CD14-positive monocyte (primary cell): Measurements from ENCODE around the gene RHBDL3. TPM values are rescaled to one million over a fixed set of nuclear protein-coding genes. Genes with fewer than 3 reads are reported as not detected.

Experiments
- DNase-seq, 3 donors: peaks; one replicate each; pipeline ENCODE4 v3.0.0-alpha.2; 2011 to 2022
- H2AFZ ChIP-seq: 2 replicates; pipeline ENCODE4 v1.6.0; 2012; ENCODE audit warnings: mild to moderate bottlenecking, low read depth, low read length, inconsistent platforms; ENCODE audit not compliant: insufficient read depth, poor library complexity, severe bottlenecking
- H3K27ac ChIP-seq, 2 donors: 1 replicate in 1 of 2; 2 replicates in 1 of 2; pipeline ENCODE4 v1.5.1; 2012 to 2013; ENCODE audit warnings: low read length in 2 of 2, control low read depth in 1 of 2, inconsistent platforms in 1 of 2, low read depth in 1 of 2, mild to moderate bottlenecking in 1 of 2
- H3K27me3 ChIP-seq, 2 donors: one replicate each; pipeline versions ENCODE4 v1.6.0 to v1.6.1; 2011 to 2013; ENCODE audit warnings: low read length in 2 of 2; ENCODE audit not compliant: control insufficient read depth in 2 of 2, insufficient read depth in 2 of 2
- H3K36me3 ChIP-seq, 2 donors: replicated peaks in 1 of 2; 1 replicate in 1 of 2; 2 replicates in 1 of 2; pipeline versions ENCODE4 v1.5.1 to v1.6.1; 2012 to 2013; ENCODE audit warnings: low read length in 2 of 2, control low read depth in 1 of 2, inconsistent platforms in 1 of 2, mild to moderate bottlenecking in 1 of 2; ENCODE audit not compliant: insufficient read depth in 2 of 2, control insufficient read depth in 1 of 2
- H3K4me1 ChIP-seq, 2 donors: 1 replicate in 1 of 2; 2 replicates in 1 of 2; pipeline versions ENCODE4 v1.5.1 to v1.6.1; 2012 to 2013; ENCODE audit warnings: low read length in 2 of 2, control low read depth in 1 of 2, inconsistent platforms in 1 of 2, mild to moderate bottlenecking in 1 of 2, moderate library complexity in 1 of 2; ENCODE audit not compliant: insufficient read depth in 2 of 2, control insufficient read depth in 1 of 2
- H3K4me2 ChIP-seq: replicated peaks from 2 replicates; pipeline ENCODE3; 2012; ENCODE audit warnings: low read length, moderate library complexity, mild to moderate bottlenecking; ENCODE audit not compliant: poor library complexity, severe bottlenecking; ENCODE audit errors: extremely low read depth
- H3K4me3 ChIP-seq, 3 experiments: fragments of 200-600 bp in 1 of 3; sonication (generic) in 1 of 3; replicated peaks in 1 of 3; 1 replicate in 2 of 3; 2 replicates in 1 of 3; pipeline ENCODE4 v1.5.1; 2011 to 2013; ENCODE audit warnings: low read length in 3 of 3, mild to moderate bottlenecking in 3 of 3, control low read depth in 2 of 3, low read depth in 2 of 3, inconsistent platforms in 1 of 3, moderate library complexity in 1 of 3
- H3K79me2 ChIP-seq: 2 replicates; pipeline ENCODE4 v1.6.0; 2012; ENCODE audit warnings: mild to moderate bottlenecking, control low read depth, inconsistent platforms, low read length, moderate library complexity; ENCODE audit not compliant: insufficient read depth
- H3K9ac ChIP-seq: 2 replicates; pipeline ENCODE4 v1.6.0; 2017; ENCODE audit warnings: low read length, mild to moderate bottlenecking; ENCODE audit not compliant: insufficient read depth, poor library complexity, severe bottlenecking
- H3K9me3 ChIP-seq, 2 donors: replicated peaks in 1 of 2; 1 replicate in 1 of 2; 2 replicates in 1 of 2; pipeline versions ENCODE4 v1.5.1 to v1.6.1; 2012 to 2013; ENCODE audit warnings: low read length in 2 of 2, control low read depth in 1 of 2; ENCODE audit not compliant: control insufficient read depth in 1 of 2, insufficient read depth in 1 of 2
- H4K20me1 ChIP-seq: 2 replicates; pipeline ENCODE4 v1.6.0; 2012; ENCODE audit warnings: mild to moderate bottlenecking, low read length, control low read depth, moderate library complexity; ENCODE audit not compliant: insufficient read depth
- H3K27ac Mint-ChIP-seq, 7 donors: one replicate each; pipeline ENCODE4 v1.8.0; 2020; ENCODE audit warnings: mild to moderate bottlenecking in 7 of 7, mixed read lengths in 7 of 7, moderate library complexity in 6 of 7, inconsistent platforms in 2 of 7
- H3K27me3 Mint-ChIP-seq, 3 donors: one replicate each; pipeline ENCODE4 v1.8.0; 2021 to 2022; ENCODE audit warnings: low read depth in 3 of 3, mild to moderate bottlenecking in 3 of 3, mixed read lengths in 3 of 3, moderate library complexity in 3 of 3, inconsistent platforms in 1 of 3
- H3K36me3 Mint-ChIP-seq, 2 donors: one replicate each; pipeline ENCODE4 v1.8.0; 2020; ENCODE audit warnings: mixed read lengths in 2 of 2, inconsistent platforms in 1 of 2, mild to moderate bottlenecking in 1 of 2
- H3K4me1 Mint-ChIP-seq: one replicate; pipeline ENCODE4 v1.8.0; 2020; ENCODE audit warnings: mild to moderate bottlenecking, mixed read lengths
- H3K4me3 Mint-ChIP-seq, 2 donors: one replicate each; pipeline ENCODE4 v1.8.0; 2020; ENCODE audit warnings: mild to moderate bottlenecking in 2 of 2, mixed read lengths in 2 of 2, moderate library complexity in 1 of 2
- H3K9me3 Mint-ChIP-seq, 7 donors: one replicate each; pipeline ENCODE4 v1.8.0; 2020 to 2022; ENCODE audit warnings: mixed read lengths in 7 of 7, mild to moderate bottlenecking in 6 of 7, moderate library complexity in 6 of 7, inconsistent platforms in 2 of 7
- WGBS: methylation state at CpG from one replicate; pipeline ENCODE4 v1.1.5; 2013; ENCODE audit warnings: missing lambda C conversion rate; ENCODE audit not compliant: insufficient coverage; 5-methylcytosine and 5-hydroxymethylcytosine counted together
- intact Hi-C, 2 donors: fragments of 100-400 bp; cut with micrococcal nuclease; formaldehyde crosslinking; loops; one replicate each; pipeline versions ENCODE4 v1.15.0 to v1.15.1; 2023
- polyA plus RNA-seq, 3 donors: library from polyadenylated mRNA; depleted of rRNA in 1 of 3; unstranded in 2 of 3; stranded (reverse) in 1 of 3; fragments of 300-500 nt in 2 of 3; fragments of >200 nt in 1 of 3; fragmentation: Illumina TruSeq in 2 of 3; gene quantifications; 1 replicate in 2 of 3; 2 replicates in 1 of 3; pipeline ENCODE4 v1.2.3, GENCODE V29; 2012 to 2021
- TF ChIP-seq, protein P1 (sequence below): fragments of 200-600 bp; IDR thresholded peaks from one replicate; pipeline ENCODE4 v1.8.0; 2022; ENCODE audit warnings: antibody characterized with exemption, mild to moderate bottlenecking

Gene RHBDL3
- polyA plus RNA-seq, 3 donors: 0.05 TPM; not detected in 2

DNA sequence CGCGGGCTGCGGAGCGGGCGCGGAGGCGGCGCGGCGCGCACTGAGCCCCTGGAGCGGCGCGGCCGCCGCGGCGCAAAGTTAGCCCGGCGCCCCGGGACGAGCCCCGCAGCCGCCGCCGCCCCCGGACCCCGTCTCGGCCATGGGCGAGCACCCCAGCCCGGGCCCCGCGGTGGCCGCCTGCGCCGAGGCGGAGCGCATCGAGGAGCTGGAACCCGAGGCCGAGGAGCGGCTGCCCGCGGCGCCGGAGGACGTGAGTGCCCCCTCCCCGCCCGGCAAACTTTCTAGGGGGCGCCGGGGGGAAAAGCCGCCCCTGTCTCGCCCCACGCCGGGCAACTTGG lies 388 bp downstream of the RHBDL3 start:
- H3K27me3 ChIP-seq: peaks cover 60 to 86% of the 10 kb centered on the region in 2 donors

DNA sequence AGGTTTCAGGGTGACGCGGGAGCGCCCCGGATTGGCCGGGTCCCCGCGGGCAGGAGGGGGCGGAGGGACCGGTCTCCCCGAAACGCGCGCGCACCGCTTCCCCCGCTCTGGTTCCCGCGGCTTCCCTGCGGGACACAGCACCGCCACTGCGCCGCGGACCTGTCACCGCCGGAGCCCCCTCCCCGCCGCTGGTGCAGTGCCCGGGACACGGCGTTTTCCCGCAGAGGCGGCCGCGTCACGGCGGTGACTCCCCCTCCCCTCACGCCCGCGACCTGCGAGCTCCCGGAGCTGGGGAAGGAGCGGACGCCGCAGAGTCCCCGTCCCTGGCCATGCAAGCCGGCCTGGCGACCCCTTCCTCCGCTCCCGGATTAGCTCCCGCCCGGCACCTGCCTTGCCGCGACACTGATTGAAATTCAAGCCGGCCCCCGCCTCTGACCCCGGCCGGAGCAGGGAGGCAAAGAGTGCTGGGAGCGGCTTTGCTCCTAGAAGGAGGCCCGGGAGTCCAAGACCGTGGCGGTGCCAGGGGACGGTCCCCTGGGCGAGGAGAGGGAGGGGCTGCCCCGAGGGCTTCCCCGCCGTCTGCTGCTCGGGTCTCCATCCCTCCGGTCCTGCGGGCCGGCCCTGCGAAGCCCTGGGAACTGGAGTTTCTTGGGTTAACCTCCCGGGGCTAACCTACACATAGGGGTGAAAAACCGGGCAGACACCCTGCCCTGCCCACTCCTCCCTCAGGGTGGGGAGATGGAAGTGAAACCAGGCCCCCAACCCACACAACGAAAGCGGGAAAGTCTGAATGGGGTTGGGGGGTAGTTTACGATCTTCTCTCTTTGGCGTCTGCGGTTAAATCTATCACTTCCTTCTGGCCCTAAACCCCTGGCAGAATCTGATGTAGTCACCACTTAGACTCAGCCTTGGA lies 1.0 kb downstream of the RHBDL3 start:
- intact Hi-C loops: loop anchor here in 1 of 2 donors (1.0 to 10.0 kb wide), 2 partner anchors 10 to 178 kb away; partner anchors contain the start of gene PSMD11
- under 1% methylated on average over 69 of the region's 78 CpGs for WGBS
- Histone ChIP-seq H3K27ac (no peak overlapping the region), H3K4me1 (peaks cover 14 to 21% of the 10 kb centered on the region in 2 donors), H3K79me2 (no peaks in the 10 kb centered on the region), H3K27me3 (peaks cover 63 to 88% of the 10 kb centered on the region in 2 donors), H3K9ac (peak overlapping the region; percentile 41), H4K20me1 (no peaks in the 10 kb centered on the region), H3K4me3 (peak overlapping the region; percentile 12 to 70 (median 48)), H3K36me3 (no peaks in the 10 kb centered on the region), H2AFZ (peak overlapping the region; percentile 70), H3K4me2 (peak overlapping the region; percentile 84), H3K9me3 (peaks cover 0 to 10% of the 10 kb centered on the region in 2 donors)
- H3K27me3 Mint-ChIP-seq: peaks cover 84 to 92% (median 88%) of the 10 kb centered on the region in 3 donors
- H3K4me1 Mint-ChIP-seq: peaks cover 20% of the 10 kb centered on the region
- TF ChIP-seq, protein P1, sequence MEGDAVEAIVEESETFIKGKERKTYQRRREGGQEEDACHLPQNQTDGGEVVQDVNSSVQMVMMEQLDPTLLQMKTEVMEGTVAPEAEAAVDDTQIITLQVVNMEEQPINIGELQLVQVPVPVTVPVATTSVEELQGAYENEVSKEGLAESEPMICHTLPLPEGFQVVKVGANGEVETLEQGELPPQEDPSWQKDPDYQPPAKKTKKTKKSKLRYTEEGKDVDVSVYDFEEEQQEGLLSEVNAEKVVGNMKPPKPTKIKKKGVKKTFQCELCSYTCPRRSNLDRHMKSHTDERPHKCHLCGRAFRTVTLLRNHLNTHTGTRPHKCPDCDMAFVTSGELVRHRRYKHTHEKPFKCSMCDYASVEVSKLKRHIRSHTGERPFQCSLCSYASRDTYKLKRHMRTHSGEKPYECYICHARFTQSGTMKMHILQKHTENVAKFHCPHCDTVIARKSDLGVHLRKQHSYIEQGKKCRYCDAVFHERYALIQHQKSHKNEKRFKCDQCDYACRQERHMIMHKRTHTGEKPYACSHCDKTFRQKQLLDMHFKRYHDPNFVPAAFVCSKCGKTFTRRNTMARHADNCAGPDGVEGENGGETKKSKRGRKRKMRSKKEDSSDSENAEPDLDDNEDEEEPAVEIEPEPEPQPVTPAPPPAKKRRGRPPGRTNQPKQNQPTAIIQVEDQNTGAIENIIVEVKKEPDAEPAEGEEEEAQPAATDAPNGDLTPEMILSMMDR: no peak
- DNase-seq: peak in 1 of 3 donors; percentile 22
- H3K4me3 Mint-ChIP-seq: peak overlapping the region; percentile 81 to 88
- peak overlapping the region in 2 of 7 donors; percentile 65 to 78 for H3K27ac Mint-ChIP-seq
- H3K9me3 Mint-ChIP-seq: peaks cover 0 to 21% (median 6%) of the 10 kb centered on the region in 7 donors
- H3K36me3 Mint-ChIP-seq: peaks cover 2 to 18% of the 10 kb centered on the region in 2 donors

More for the DNA sequence above, 388 bp downstream of the RHBDL3 start:
- Histone ChIP-seq H3K36me3 (no peaks in the 10 kb centered on the region), H3K9ac (peak overlapping the region; percentile 41), H3K79me2 (no peaks in the 10 kb centered on the region), H4K20me1 (no peaks in the 10 kb centered on the region), H3K9me3 (peaks cover 0 to 10% of the 10 kb centered on the region in 2 donors), H3K27ac (no peak overlapping the region), H3K4me1 (peaks cover 14 to 21% of the 10 kb centered on the region in 2 donors), H2AFZ (peak overlapping the region; percentile 70), H3K4me3 (peak overlapping the region; percentile 2 to 70 (median 48)), H3K4me2 (peak overlapping the region; percentile 84)
- intact Hi-C loops: loop anchor here in 1 of 2 donors (1.0 to 10.0 kb wide), 2 partner anchors 10 to 179 kb away; partner anchors contain the start of gene PSMD11
- no peak for DNase-seq
- under 1% methylated on average over 55 of the region's 55 CpGs for WGBS
- Mint-ChIP-seq H3K36me3 (peaks cover 2 to 18% of the 10 kb centered on the region in 2 donors), H3K27me3 (peaks cover 85 to 95% (median 88%) of the 10 kb centered on the region in 3 donors), H3K9me3 (peaks cover 0 to 23% (median 6%) of the 10 kb centered on the region in 7 donors), H3K4me1 (peaks cover 20% of the 10 kb centered on the region), H3K27ac (no peak overlapping the region), H3K4me3 (peak overlapping the region in 1 of 2 donors; percentile 81)
- TF ChIP-seq, protein P1: no peak
